PC-9 (cell line): Measurements from ENCODE around the gene ARL5B. TPM values are rescaled to one million over a fixed set of nuclear protein-coding genes. Genes with fewer than 3 reads are reported as not detected.

Experiments
- BruUV-seq: library from RNA; stranded (reverse); fragments of 400-500 nt; replicated peaks from 2 replicates; lab custom pipeline; 2021; lab: Mats Ljungman, UMichigan
- CTCF ChIA-PET: fragments of 300-600 bp; sonication (Branson Sonifier 250); formaldehyde crosslinking; loops from one replicate; lab custom pipeline; 2022; ENCODE audit warnings: antibody characterized with exemption; lab: Charles Lee
- POLR2A ChIA-PET: fragments of 300-600 bp; sonication (Branson Sonifier 250); formaldehyde crosslinking; loops from one replicate; lab custom pipeline; 2022; ENCODE audit warnings: antibody characterized with exemption; ENCODE audit not compliant: unreplicated experiment; lab: Charles Lee
- DNase-seq, 2 experiments: peaks; one replicate each; pipeline versions ENCODE4 v3.0.0 to v3.0.0-alpha.2; 2015 to 2022; ENCODE audit warnings: mixed read lengths in 1 of 2
- H2AFZ ChIP-seq: fragments of 200-600 bp; sonication (generic); 2 replicates; pipeline ENCODE4 v1.8.1; 2017; ENCODE audit warnings: antibody characterized with exemption
- H3F3A ChIP-seq: fragments of 200-600 bp; sonication (generic); 2 replicates; pipeline ENCODE4 v1.8.1; 2017; ENCODE audit warnings: antibody characterized with exemption, mild to moderate bottlenecking, low read depth; ENCODE audit not compliant: insufficient read depth
- H3K27ac ChIP-seq: fragments of 200-600 bp; sonication (generic); 2 replicates; pipeline ENCODE4 v1.6.1; 2016; ENCODE audit warnings: mixed run types
- H3K27me3 ChIP-seq: fragments of 200-600 bp; sonication (generic); 2 replicates; pipeline ENCODE4 v1.6.1; 2016; ENCODE audit warnings: low read depth, mixed run types; ENCODE audit not compliant: insufficient read depth
- H3K36me3 ChIP-seq: fragments of 200-600 bp; sonication (generic); 2 replicates; pipeline ENCODE4 v1.6.1; 2016; ENCODE audit warnings: low read depth, mixed run types
- H3K4me1 ChIP-seq: fragments of 200-600 bp; sonication (generic); replicated peaks from 2 replicates; pipeline ENCODE4 v1.6.1; 2016; ENCODE audit warnings: mixed run types; ENCODE audit not compliant: insufficient read depth
- H3K4me2 ChIP-seq: fragments of 200-600 bp; sonication (generic); 2 replicates; pipeline ENCODE4 v1.6.1; 2017; ENCODE audit warnings: mixed run types
- H3K4me3 ChIP-seq: fragments of 200-600 bp; sonication (generic); 2 replicates; pipeline ENCODE4 v1.6.1; 2016; ENCODE audit warnings: mixed run types
- H3K79me2 ChIP-seq: fragments of 200-600 bp; sonication (generic); 2 replicates; pipeline ENCODE4 v1.6.1; 2017; ENCODE audit warnings: low read depth, mixed run types
- H3K9me2 ChIP-seq: fragments of 200-600 bp; sonication (generic); 2 replicates; pipeline ENCODE4 v1.8.1; 2017; ENCODE audit warnings: mild to moderate bottlenecking; ENCODE audit not compliant: insufficient read depth
- H3K9me3 ChIP-seq: fragments of 200-600 bp; sonication (generic); 2 replicates; pipeline ENCODE4 v1.8.1; 2016; ENCODE audit warnings: low read depth; ENCODE audit not compliant: insufficient read depth
- H4K20me1 ChIP-seq: fragments of 200-600 bp; sonication (generic); 2 replicates; pipeline ENCODE4 v1.8.1; 2017; ENCODE audit not compliant: insufficient read depth
- EZH2 ChIP-seq: fragments of 200-600 bp; sonication (generic); IDR thresholded peaks from 2 replicates; pipeline ENCODE4 v1.8.0; 2017; ENCODE audit warnings: antibody characterized with exemption, low read depth
- intact Hi-C: fragments of 100-400 bp; cut with micrococcal nuclease; formaldehyde crosslinking; loops from one replicate; pipeline ENCODE4 v1.10.0; 2022; ENCODE audit not compliant: unreplicated experiment
- total RNA-seq: library from RNA; stranded (reverse); gene quantifications from 2 replicates; pipeline ENCODE4 v1.2.3, GENCODE V29; 2021
- TF ChIP-seq, protein P1 (sequence below): fragments of 200-600 bp; sonication (generic); conservative IDR thresholded peaks from 2 replicates; pipeline ENCODE4 v1.6.1; 2017; ENCODE audit warnings: mixed run types, antibody characterized with exemption, mild to moderate bottlenecking, moderate library complexity

Gene ARL5B
- total RNA-seq, 1 experiment from 2014 or later: 15.3 TPM

DNA sequence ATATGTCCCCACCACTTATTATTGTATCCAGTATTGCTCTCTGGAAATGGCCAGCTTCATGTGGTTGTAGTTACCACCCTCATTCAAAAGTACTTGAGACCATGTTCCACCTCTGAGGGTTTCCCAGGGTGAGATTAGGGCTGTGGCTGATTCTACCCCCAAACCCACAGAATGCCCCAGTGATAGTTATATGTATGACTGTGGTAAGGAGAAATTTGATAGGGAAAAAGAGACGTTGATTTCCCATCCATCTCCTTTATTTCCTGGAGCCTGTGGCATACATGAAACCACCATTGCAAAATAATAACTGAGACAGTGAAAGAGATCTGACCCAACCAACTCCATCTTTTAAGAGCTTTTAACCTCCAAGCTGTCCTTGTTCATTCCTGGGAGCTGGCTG lies 25.2 kb downstream of the ARL5B start:
- no peak overlapping the region for H3K27ac ChIP-seq
- H3F3A ChIP-seq: no peaks in the 10 kb centered on the region
- no peak overlapping the region for H2AFZ ChIP-seq
- no TSS peak for BruUV-seq
- POLR2A ChIA-PET: no interaction called here
- DNase-seq: no peak
- CTCF ChIA-PET: no interaction called here
- H3K4me3 ChIP-seq: no peak overlapping the region
- H3K27me3 ChIP-seq: no peaks in the 10 kb centered on the region
- H3K9me2 ChIP-seq: no peaks in the 10 kb centered on the region
- H3K36me3 ChIP-seq: no peaks in the 10 kb centered on the region
- H4K20me1 ChIP-seq: no peaks in the 10 kb centered on the region
- no peaks in the 10 kb centered on the region for H3K79me2 ChIP-seq
- TF ChIP-seq EZH2: no peak
- TF ChIP-seq, protein P1, sequence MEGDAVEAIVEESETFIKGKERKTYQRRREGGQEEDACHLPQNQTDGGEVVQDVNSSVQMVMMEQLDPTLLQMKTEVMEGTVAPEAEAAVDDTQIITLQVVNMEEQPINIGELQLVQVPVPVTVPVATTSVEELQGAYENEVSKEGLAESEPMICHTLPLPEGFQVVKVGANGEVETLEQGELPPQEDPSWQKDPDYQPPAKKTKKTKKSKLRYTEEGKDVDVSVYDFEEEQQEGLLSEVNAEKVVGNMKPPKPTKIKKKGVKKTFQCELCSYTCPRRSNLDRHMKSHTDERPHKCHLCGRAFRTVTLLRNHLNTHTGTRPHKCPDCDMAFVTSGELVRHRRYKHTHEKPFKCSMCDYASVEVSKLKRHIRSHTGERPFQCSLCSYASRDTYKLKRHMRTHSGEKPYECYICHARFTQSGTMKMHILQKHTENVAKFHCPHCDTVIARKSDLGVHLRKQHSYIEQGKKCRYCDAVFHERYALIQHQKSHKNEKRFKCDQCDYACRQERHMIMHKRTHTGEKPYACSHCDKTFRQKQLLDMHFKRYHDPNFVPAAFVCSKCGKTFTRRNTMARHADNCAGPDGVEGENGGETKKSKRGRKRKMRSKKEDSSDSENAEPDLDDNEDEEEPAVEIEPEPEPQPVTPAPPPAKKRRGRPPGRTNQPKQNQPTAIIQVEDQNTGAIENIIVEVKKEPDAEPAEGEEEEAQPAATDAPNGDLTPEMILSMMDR: no peak
- intact Hi-C loops: no loop called here
- no peaks in the 10 kb centered on the region for H3K4me1 ChIP-seq
- H3K4me2 ChIP-seq: no peak overlapping the region
- no peaks in the 10 kb centered on the region for H3K9me3 ChIP-seq

DNA sequence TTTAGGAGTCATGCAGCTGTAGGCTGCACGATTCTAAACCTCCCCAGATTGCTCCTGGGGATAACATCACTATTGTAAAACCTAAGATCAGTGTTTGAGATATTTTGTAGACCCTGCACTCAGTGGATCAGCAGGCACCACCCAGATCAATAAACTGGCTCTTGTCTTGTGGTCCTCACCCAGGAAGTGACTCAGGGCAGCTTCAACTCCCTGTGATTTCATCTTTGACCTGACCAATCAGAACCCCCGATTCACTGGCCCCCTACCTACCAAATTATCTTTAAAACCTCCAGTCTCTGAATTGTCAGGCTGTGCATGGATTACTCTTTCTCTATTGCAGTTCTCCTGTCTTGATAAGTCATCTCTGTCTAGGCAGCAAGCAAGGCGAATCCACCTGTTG lies 25.7 kb downstream of the ARL5B start:
- H3K79me2 ChIP-seq: no peaks in the 10 kb centered on the region
- no peaks in the 10 kb centered on the region for H3F3A ChIP-seq
- no peaks in the 10 kb centered on the region for H3K27me3 ChIP-seq
- no TSS peak for BruUV-seq
- no peak overlapping the region for H3K27ac ChIP-seq
- TF ChIP-seq EZH2: no peak
- TF ChIP-seq, protein P1: no peak
- H3K4me2 ChIP-seq: no peak overlapping the region
- no peaks in the 10 kb centered on the region for H3K4me1 ChIP-seq
- H3K9me3 ChIP-seq: no peaks in the 10 kb centered on the region
- POLR2A ChIA-PET: no interaction called here
- H4K20me1 ChIP-seq: no peaks in the 10 kb centered on the region
- CTCF ChIA-PET: no interaction called here
- H3K36me3 ChIP-seq: no peaks in the 10 kb centered on the region
- intact Hi-C loops: no loop called here
- H3K4me3 ChIP-seq: no peak overlapping the region
- H3K9me2 ChIP-seq: no peaks in the 10 kb centered on the region
- no peak overlapping the region for H2AFZ ChIP-seq
- DNase-seq: no peak

DNA sequence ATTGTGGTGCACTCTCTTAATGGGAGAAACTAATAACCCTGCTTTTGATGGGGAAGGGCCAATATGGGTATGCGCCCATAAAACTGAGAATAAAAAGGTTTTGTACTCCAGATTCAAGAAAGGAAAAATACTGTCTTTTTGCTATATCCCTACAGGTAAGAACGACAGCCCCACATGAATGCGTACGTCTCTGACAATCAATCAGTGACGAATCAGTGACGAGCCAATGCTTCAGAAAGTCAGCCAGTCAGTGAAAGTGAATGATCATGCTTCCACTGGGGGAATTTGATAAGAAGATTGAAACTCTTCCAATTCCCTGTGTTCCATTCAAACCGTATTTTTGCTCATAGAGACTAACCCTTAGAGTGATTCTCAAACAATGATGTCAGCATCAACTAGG lies 26.3 kb downstream of the ARL5B start:
- Histone ChIP-seq H3K9me3 (no peaks in the 10 kb centered on the region), H3K4me3 (no peak overlapping the region), H3K4me1 (no peaks in the 10 kb centered on the region), H3K79me2 (no peaks in the 10 kb centered on the region), H3K27ac (no peak overlapping the region), H4K20me1 (no peaks in the 10 kb centered on the region), H3K27me3 (no peaks in the 10 kb centered on the region), H3K9me2 (no peaks in the 10 kb centered on the region), H2AFZ (no peak overlapping the region), H3F3A (no peaks in the 10 kb centered on the region), H3K36me3 (no peaks in the 10 kb centered on the region), H3K4me2 (no peak overlapping the region)
- TF ChIP-seq, protein P1: no peak
- no peak for TF ChIP-seq EZH2
- no peak for DNase-seq
- intact Hi-C loops: no loop called here
- ChIA-PET CTCF (no interaction called here), POLR2A (no interaction called here)
- no TSS peak for BruUV-seq
